A549 (cell line): ENCODE data around the gene ACOX1.

Source experiments
- CBX2 ChIP-seq: fragments of 200-600 bp; sonication (generic); IDR thresholded peaks from 2 replicates; pipeline ENCODE4 v1.6.1; 2016; ENCODE audit warnings: low read depth, mild to moderate bottlenecking, borderline replicate concordance
- POLR2A ChIP-seq: IDR thresholded peaks from 2 replicates; pipeline ENCODE4 v1.6.1; 2012; ENCODE audit warnings: mild to moderate bottlenecking, low read length
- RNF2 ChIP-seq: fragments of 200-600 bp; sonication (generic); IDR thresholded peaks from 2 replicates; pipeline ENCODE4 v1.6.1; 2016; ENCODE audit warnings: low read depth, mild to moderate bottlenecking, antibody characterized with exemption, moderate library complexity, borderline replicate concordance
- ZFP36 ChIP-seq: fragments of 450-650 bp; IDR thresholded peaks from 2 replicates; pipeline ENCODE4 v1.6.1; 2014; ENCODE audit warnings: borderline replicate concordance; ENCODE audit not compliant: partially characterized antibody
- TF ChIP-seq, protein P1 (sequence below): fragments of >200 bp; sonication (Bioruptor Twin); formaldehyde crosslinking; IDR thresholded peaks from 3 replicates; pipeline ENCODE4 v1.5.1; 2016

DNA sequence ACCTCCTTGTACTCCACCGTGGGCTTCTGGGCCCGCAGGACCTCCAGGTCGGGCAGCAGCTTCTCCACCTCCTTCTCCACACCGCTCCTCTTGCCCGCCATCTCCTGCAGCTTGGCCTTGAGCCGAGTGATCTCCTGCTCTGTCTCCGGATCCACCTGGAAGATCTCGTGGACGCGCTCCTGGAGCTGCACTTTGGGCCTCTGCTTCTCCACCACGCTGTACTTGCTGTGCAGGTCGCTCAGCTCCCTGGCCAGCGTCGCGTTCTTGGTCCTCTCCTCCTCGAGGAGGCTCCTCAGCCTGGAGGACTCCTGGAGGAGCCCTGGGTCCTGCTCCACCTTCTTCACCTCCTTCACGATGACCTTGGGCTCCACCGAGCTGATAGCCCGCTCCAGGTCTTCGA lies 30.5 kb upstream of the ACOX1 start:
- TF ChIP-seq POLR2A (no peak), RNF2 (no peak), CBX2 (no peak), ZFP36 (no peak)
- TF ChIP-seq, protein P1, sequence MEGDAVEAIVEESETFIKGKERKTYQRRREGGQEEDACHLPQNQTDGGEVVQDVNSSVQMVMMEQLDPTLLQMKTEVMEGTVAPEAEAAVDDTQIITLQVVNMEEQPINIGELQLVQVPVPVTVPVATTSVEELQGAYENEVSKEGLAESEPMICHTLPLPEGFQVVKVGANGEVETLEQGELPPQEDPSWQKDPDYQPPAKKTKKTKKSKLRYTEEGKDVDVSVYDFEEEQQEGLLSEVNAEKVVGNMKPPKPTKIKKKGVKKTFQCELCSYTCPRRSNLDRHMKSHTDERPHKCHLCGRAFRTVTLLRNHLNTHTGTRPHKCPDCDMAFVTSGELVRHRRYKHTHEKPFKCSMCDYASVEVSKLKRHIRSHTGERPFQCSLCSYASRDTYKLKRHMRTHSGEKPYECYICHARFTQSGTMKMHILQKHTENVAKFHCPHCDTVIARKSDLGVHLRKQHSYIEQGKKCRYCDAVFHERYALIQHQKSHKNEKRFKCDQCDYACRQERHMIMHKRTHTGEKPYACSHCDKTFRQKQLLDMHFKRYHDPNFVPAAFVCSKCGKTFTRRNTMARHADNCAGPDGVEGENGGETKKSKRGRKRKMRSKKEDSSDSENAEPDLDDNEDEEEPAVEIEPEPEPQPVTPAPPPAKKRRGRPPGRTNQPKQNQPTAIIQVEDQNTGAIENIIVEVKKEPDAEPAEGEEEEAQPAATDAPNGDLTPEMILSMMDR = no peak
